NOMO-1 treated with DMSO at 0.1 percent for 48 hours (cell line): ENCODE data around the gene RHOXF1.
"Not testable (repeated sequence)": the region's sequence is repeated elsewhere in the genome, so short reads cannot be mapped to it uniquely, and the experiment has no call there.

ENCODE experiments used
- DNase-seq: peaks from one replicate; lab custom pipeline; 2025; ENCODE audit not compliant: unreplicated experiment; lab: John Stamatoyannopoulos, UW

The RHOXF1 gene

GRCh38 chrX:120115438-120115963 lies at the start of gene RHOXF1:
TSS of gene RHOXF1 (minus strand) at chrX:120115913. CDS start at chrX:120115862, 51 bp downstream.
- DNase-seq, result no peak

GRCh38 chrX:120159086-120159485 lies 43.4 kb upstream of the RHOXF1 start:
- DNase-seq, result not testable (repeated sequence)

- not testable (repeated sequence) for DNase-seq
Observed at GRCh38 chrX:120158313-120158712, 42.6 kb upstream of the RHOXF1 start, which contains the start of gene RHOXF2. TSS of gene RHOXF2 (plus strand) at chrX:120158613. CDS start at chrX:120158751, 138 bp downstream.

GRCh38 chrX:120150109-120150744 lies 34.5 kb upstream of the RHOXF1 start:
- not testable (repeated sequence) for DNase-seq

- no peak for DNase-seq
Observed at GRCh38 chrX:120147537-120147936, 31.8 kb upstream of the RHOXF1 start.

GRCh38 chrX:120146323-120146722 lies 30.6 kb upstream of the RHOXF1 start:
- not testable (repeated sequence) for DNase-seq

- DNase-seq, result no peak
Observed at GRCh38 chrX:120145295-120145925, 29.7 kb upstream of the RHOXF1 start.

GRCh38 chrX:120144178-120144844 lies 28.6 kb upstream of the RHOXF1 start:
- no peak for DNase-seq

GRCh38 chrX:120140293-120140981 lies 24.7 kb upstream of the RHOXF1 start:
- no peak for DNase-seq

- peak; percentile 14 for DNase-seq
Observed at GRCh38 chrX:120137439-120137838, 21.7 kb upstream of the RHOXF1 start.

- DNase-seq, result no peak
Observed at GRCh38 chrX:120136840-120137239, 21.1 kb upstream of the RHOXF1 start.

- no peak for DNase-seq
Observed at GRCh38 chrX:120136128-120136527, 20.4 kb upstream of the RHOXF1 start.

GRCh38 chrX:120128306-120128846 lies 12.7 kb upstream of the RHOXF1 start:
- DNase-seq, result not testable (repeated sequence)

- no peak for DNase-seq
Observed at GRCh38 chrX:120125444-120125843, 9.7 kb upstream of the RHOXF1 start.

- no peak for DNase-seq
Observed at GRCh38 chrX:120120223-120120622, 4.5 kb upstream of the RHOXF1 start.

GRCh38 chrX:120111611-120112010 lies 4.1 kb downstream of the RHOXF1 start:
- no peak for DNase-seq

GRCh38 chrX:120109378-120109777 lies 6.3 kb downstream of the RHOXF1 start:
- DNase-seq, result no peak

- DNase-seq, result not testable (repeated sequence)
Observed at GRCh38 chrX:120104707-120105106, 11.0 kb downstream of the RHOXF1 start.

GRCh38 chrX:120101057-120101456 lies 14.7 kb downstream of the RHOXF1 start:
- DNase-seq, result not testable (repeated sequence)

GRCh38 chrX:120090208-120090607 lies 25.5 kb downstream of the RHOXF1 start:
- DNase-seq, result no peak
